C4-2B (cell line): ENCODE results near the gene EIF4G1.

Source experiments
- ZFX ChIP-seq: fragments of 450-650 bp; IDR thresholded peaks from 2 replicates; pipeline ENCODE4 v1.6.1; 2017
- TF ChIP-seq, protein P1 (sequence below): fragments of 450-650 bp; conservative IDR thresholded peaks from 2 replicates; pipeline ENCODE4 v1.5.1; 2017; ENCODE audit warnings: mild to moderate bottlenecking

- TF ChIP-seq, protein P1, sequence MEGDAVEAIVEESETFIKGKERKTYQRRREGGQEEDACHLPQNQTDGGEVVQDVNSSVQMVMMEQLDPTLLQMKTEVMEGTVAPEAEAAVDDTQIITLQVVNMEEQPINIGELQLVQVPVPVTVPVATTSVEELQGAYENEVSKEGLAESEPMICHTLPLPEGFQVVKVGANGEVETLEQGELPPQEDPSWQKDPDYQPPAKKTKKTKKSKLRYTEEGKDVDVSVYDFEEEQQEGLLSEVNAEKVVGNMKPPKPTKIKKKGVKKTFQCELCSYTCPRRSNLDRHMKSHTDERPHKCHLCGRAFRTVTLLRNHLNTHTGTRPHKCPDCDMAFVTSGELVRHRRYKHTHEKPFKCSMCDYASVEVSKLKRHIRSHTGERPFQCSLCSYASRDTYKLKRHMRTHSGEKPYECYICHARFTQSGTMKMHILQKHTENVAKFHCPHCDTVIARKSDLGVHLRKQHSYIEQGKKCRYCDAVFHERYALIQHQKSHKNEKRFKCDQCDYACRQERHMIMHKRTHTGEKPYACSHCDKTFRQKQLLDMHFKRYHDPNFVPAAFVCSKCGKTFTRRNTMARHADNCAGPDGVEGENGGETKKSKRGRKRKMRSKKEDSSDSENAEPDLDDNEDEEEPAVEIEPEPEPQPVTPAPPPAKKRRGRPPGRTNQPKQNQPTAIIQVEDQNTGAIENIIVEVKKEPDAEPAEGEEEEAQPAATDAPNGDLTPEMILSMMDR: no peak
- no peak for TF ChIP-seq ZFX
Observed at GRCh38 chr3:184358921-184359350, 44.5 kb downstream of the EIF4G1 start.
